ENCODE data around the gene TESMIN. TPM values are rescaled to one million over a fixed set of nuclear protein-coding genes. Genes with fewer than 3 reads are reported as not detected.
A peak's percentile ranks its signal among the peaks of the same experiment; 100 is the strongest.

Gene TESMIN
- total RNA-seq, 1 experiment from 2014 or later: 8.0 TPM

- Histone ChIP-seq H3K27ac (ENCODE audit: low read depth, low read length, poor library complexity, severe bottlenecking) (no peak overlapping the region), H3K4me1 (ENCODE audit: insufficient read depth, low read length, poor library complexity, severe bottlenecking) (no peaks in the 10 kb centered on the region), H3K4me3 (ENCODE audit: low read depth, low read length, poor library complexity, severe bottlenecking) (no peak overlapping the region), H3K36me3 (ENCODE audit: insufficient read depth, low read length, poor library complexity, severe bottlenecking) (no peaks in the 10 kb centered on the region), H3K27me3 (replicated peaks; ENCODE audit: insufficient read depth, low read depth, low read length, poor library complexity) (no peaks in the 10 kb centered on the region), H3K9me3 (ENCODE audit: low read depth, low read length, poor library complexity, severe bottlenecking) (no peaks in the 10 kb centered on the region)
- TF ChIP-seq CTCF (conservative IDR thresholded peaks at IDR 0.05; ENCODE audit: low read depth, low read length) (no peak), EZH2 (IDR thresholded peaks at IDR 0.05; ENCODE audit: borderline replicate concordance, low read depth, low read length, poor library complexity, severe bottlenecking) (no peak)
- no peak for DNase-seq (ENCODE audit: low spot score)
- ChIA-PET POLR2A (ENCODE audit: low non-redundant PET) (no interaction called here), CTCF (no interaction called here)
- intact Hi-C loops (cut with micrococcal nuclease; ENCODE audit: unreplicated experiment): no loop called here
- no TSS peak for BruUV-seq (replicated peaks)
Observed at GRCh38 chr11:68750195-68751003, 921 bp downstream of the TESMIN start.

- H3K9me3 ChIP-seq (ENCODE audit: low read depth, low read length, poor library complexity, severe bottlenecking): no peaks in the 10 kb centered on the region
- H3K27me3 ChIP-seq (replicated peaks; ENCODE audit: insufficient read depth, low read depth, low read length, poor library complexity): no peaks in the 10 kb centered on the region
- H3K4me3 ChIP-seq (ENCODE audit: low read depth, low read length, poor library complexity, severe bottlenecking): no peak overlapping the region
- BruUV-seq (replicated peaks): TSS peak; percentile 61
- ChIA-PET POLR2A (ENCODE audit: low non-redundant PET) (no interaction called here), CTCF (interaction anchor here (0.5 kb wide), 1 partner anchor 53 kb away, joined by 4 read pairs; no protein-coding TSS in a partner anchor)
- no peak overlapping the region for H3K27ac ChIP-seq (ENCODE audit: low read depth, low read length, poor library complexity, severe bottlenecking)
- TF ChIP-seq EZH2 (IDR thresholded peaks at IDR 0.05; ENCODE audit: borderline replicate concordance, low read depth, low read length, poor library complexity, severe bottlenecking): no peak
- no peak for TF ChIP-seq CTCF (conservative IDR thresholded peaks at IDR 0.05; ENCODE audit: low read depth, low read length)
- intact Hi-C loops (cut with micrococcal nuclease; ENCODE audit: unreplicated experiment): no loop called here
- no peaks in the 10 kb centered on the region for H3K36me3 ChIP-seq (ENCODE audit: insufficient read depth, low read length, poor library complexity, severe bottlenecking)
- no peak for DNase-seq (ENCODE audit: low spot score)
- no peaks in the 10 kb centered on the region for H3K4me1 ChIP-seq (ENCODE audit: insufficient read depth, low read length, poor library complexity, severe bottlenecking)
Observed at GRCh38 chr11:68749229-68750123, 1.8 kb downstream of the TESMIN start.

- BruUV-seq (replicated peaks): no TSS peak
- Histone ChIP-seq H3K27me3 (replicated peaks; ENCODE audit: insufficient read depth, low read depth, low read length, poor library complexity) (no peaks in the 10 kb centered on the region), H3K4me1 (ENCODE audit: insufficient read depth, low read length, poor library complexity, severe bottlenecking) (no peaks in the 10 kb centered on the region), H3K4me3 (ENCODE audit: low read depth, low read length, poor library complexity, severe bottlenecking) (no peak overlapping the region), H3K36me3 (ENCODE audit: insufficient read depth, low read length, poor library complexity, severe bottlenecking) (no peaks in the 10 kb centered on the region), H3K27ac (ENCODE audit: low read depth, low read length, poor library complexity, severe bottlenecking) (no peak overlapping the region), H3K9me3 (ENCODE audit: low read depth, low read length, poor library complexity, severe bottlenecking) (no peaks in the 10 kb centered on the region)
- ChIA-PET POLR2A (ENCODE audit: low non-redundant PET) (no interaction called here), CTCF (no interaction called here)
- no peak for TF ChIP-seq EZH2 (IDR thresholded peaks at IDR 0.05; ENCODE audit: borderline replicate concordance, low read depth, low read length, poor library complexity, severe bottlenecking)
- TF ChIP-seq CTCF (conservative IDR thresholded peaks at IDR 0.05; ENCODE audit: low read depth, low read length): no peak
- intact Hi-C loops (cut with micrococcal nuclease; ENCODE audit: unreplicated experiment): no loop called here
- DNase-seq (ENCODE audit: low spot score): no peak
Observed at GRCh38 chr11:68748061-68748460, 3.3 kb downstream of the TESMIN start.
